ENCODE results near the gene FHOD3. TPM values are rescaled to one million over a fixed set of nuclear protein-coding genes. Genes with fewer than 3 reads are reported as not detected.

The FHOD3 gene
- total RNA-seq, 4 donors from 2014 or later = 3.5 to 40.0 (median 14.5) TPM

DNA sequence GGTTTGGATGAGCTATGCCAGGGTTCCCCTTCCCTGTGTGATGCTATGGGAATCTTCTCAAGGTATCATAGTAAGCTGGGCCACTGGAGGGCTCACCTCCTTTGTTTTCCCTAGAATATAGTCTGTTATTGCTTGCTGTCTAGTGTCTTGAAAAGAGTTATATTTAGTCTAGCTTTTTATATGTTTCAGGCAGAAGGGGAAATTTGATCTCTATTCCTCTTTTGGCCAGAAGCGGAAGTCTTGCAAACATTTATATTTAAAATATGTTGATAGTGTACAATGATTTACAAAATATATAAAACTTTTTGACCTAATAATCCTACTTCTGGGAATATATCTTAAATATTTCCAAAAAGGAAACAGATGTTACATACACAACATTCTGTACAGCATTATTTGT lies 260.7 kb downstream of the FHOD3 start:
- in situ Hi-C loops (cut with MboI; ENCODE audit: low pct_ligation_motif_present in 1 of 4, low pct_unique_long_range_greater_than_20kb in 1 of 4, low sequenced_read_pairs in 3 of 4) = no loop called here

GRCh38 chr18:36559149-36559857 lies 261.8 kb downstream of the FHOD3 start:
- Histone ChIP-seq H3K4me1 (no peaks in the 10 kb centered on the region), H3K27ac (no peak overlapping the region), H3K4me3 (no peak overlapping the region), H3K27me3 (no peaks in the 10 kb centered on the region), H3K9me3 (no peaks in the 10 kb centered on the region), H3K36me3 (no peaks in the 10 kb centered on the region)
- in situ Hi-C loops (cut with MboI; ENCODE audit: low pct_ligation_motif_present in 1 of 4, low pct_unique_long_range_greater_than_20kb in 1 of 4, low sequenced_read_pairs in 3 of 4) (no loop called here), intact Hi-C loops (cut with DNase I; ENCODE audit: low total_unique reads) (no loop called here)
- TF ChIP-seq POLR2AphosphoS5 (IDR thresholded peaks at IDR 0.05) = no peak
- TF ChIP-seq EP300 (IDR thresholded peaks at IDR 0.05; ENCODE audit: low read depth) = no peak
- TF ChIP-seq CTCF (IDR thresholded peaks at IDR 0.05) = no peak
- TF ChIP-seq POLR2A (IDR thresholded peaks at IDR 0.05) = no peak
- DNase-seq = no peak
- WGBS, 2 donors (ENCODE audit: low coverage in 1 of 2) = 72 to 87% methylated on average over 4 to 8 of the region's 8 CpGs

More for the DNA sequence above, 260.7 kb downstream of the FHOD3 start:
- WGBS, 2 donors (ENCODE audit: low coverage in 1 of 2) = 78 to 82% methylated on average over 1 of the region's 1 CpG
- H3K27me3 ChIP-seq = no peaks in the 10 kb centered on the region
- H3K4me3 ChIP-seq = no peak overlapping the region
- TF ChIP-seq EP300 (IDR thresholded peaks at IDR 0.05; ENCODE audit: low read depth) (no peak), POLR2AphosphoS5 (IDR thresholded peaks at IDR 0.05) (no peak), POLR2A (IDR thresholded peaks at IDR 0.05) (no peak), CTCF (IDR thresholded peaks at IDR 0.05) (no peak)
- H3K4me1 ChIP-seq = no peaks in the 10 kb centered on the region
- H3K9me3 ChIP-seq = no peaks in the 10 kb centered on the region
- intact Hi-C loops (cut with DNase I; ENCODE audit: low total_unique reads) = no loop called here
- no peak for DNase-seq
- H3K27ac ChIP-seq = no peak overlapping the region
- no peaks in the 10 kb centered on the region for H3K36me3 ChIP-seq

DNA sequence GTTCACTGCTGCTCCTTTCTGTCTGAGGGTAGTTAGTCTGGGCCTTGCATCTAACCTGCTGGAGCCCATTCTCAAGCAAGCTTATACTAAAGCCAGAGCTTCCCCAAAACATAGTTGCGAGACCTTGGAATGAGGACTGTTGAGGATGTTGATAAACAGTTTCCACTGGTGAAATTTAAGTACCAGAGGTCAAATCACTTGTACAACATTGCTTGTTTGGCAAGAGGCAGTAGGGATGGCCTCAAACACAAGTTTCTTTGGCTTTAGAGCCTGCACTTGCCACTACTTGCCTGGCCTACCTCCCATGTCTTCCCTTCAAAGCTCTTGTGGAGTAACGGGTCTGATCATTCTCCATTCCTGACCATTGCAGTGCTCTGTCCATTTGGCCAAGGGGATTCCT lies 262.7 kb downstream of the FHOD3 start:
- no peak for TF ChIP-seq CTCF (IDR thresholded peaks at IDR 0.05)
- TF ChIP-seq POLR2AphosphoS5 (IDR thresholded peaks at IDR 0.05) = no peak
- TF ChIP-seq POLR2A (IDR thresholded peaks at IDR 0.05) = no peak
- TF ChIP-seq EP300 (IDR thresholded peaks at IDR 0.05; ENCODE audit: low read depth) = no peak

DNA sequence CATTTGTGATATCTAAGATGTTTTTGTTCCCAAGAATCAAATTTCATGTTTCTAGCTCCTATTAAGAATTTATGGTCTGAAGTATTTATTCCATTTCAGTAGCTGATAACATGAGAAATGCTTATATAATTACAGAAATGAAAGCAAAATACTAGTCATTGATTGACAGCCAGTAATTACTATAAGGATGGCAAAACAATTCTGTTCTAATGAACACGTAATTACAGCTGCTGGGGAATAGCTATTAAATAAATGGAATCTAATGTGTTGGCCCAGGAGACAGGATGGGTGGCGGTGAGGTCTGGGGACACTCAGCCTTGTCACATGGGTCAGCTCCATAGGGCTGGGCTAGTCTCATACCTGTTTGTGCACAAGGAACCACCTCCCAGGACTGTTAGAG lies 263.5 kb downstream of the FHOD3 start:
- no peak for TF ChIP-seq POLR2A (IDR thresholded peaks at IDR 0.05)
- TF ChIP-seq CTCF (IDR thresholded peaks at IDR 0.05) = no peak
- no peak for TF ChIP-seq POLR2AphosphoS5 (IDR thresholded peaks at IDR 0.05)
- TF ChIP-seq EP300 (IDR thresholded peaks at IDR 0.05; ENCODE audit: low read depth) = no peak
- intact Hi-C loops (cut with DNase I; ENCODE audit: low total_unique reads) = no loop called here
- in situ Hi-C loops (cut with MboI; ENCODE audit: low pct_ligation_motif_present in 1 of 4, low pct_unique_long_range_greater_than_20kb in 1 of 4, low sequenced_read_pairs in 3 of 4) = no loop called here
- no peak for DNase-seq
- H3K4me1 ChIP-seq = no peaks in the 10 kb centered on the region
- no peak overlapping the region for H3K27ac ChIP-seq
- H3K36me3 ChIP-seq = no peaks in the 10 kb centered on the region
- 88 to 92% methylated on average over 2 of the region's 2 CpGs for WGBS, 2 donors (ENCODE audit: low coverage in 1 of 2)
- no peak overlapping the region for H3K4me3 ChIP-seq
- H3K27me3 ChIP-seq = no peaks in the 10 kb centered on the region
- H3K9me3 ChIP-seq = no peaks in the 10 kb centered on the region

More for the DNA sequence above, 262.7 kb downstream of the FHOD3 start:
- H3K4me3 ChIP-seq = no peak overlapping the region
- no peak overlapping the region for H3K27ac ChIP-seq
- no peaks in the 10 kb centered on the region for H3K27me3 ChIP-seq
- H3K9me3 ChIP-seq = no peaks in the 10 kb centered on the region
- no peaks in the 10 kb centered on the region for H3K36me3 ChIP-seq
- intact Hi-C loops (cut with DNase I; ENCODE audit: low total_unique reads) = no loop called here
- in situ Hi-C loops (cut with MboI; ENCODE audit: low pct_ligation_motif_present in 1 of 4, low pct_unique_long_range_greater_than_20kb in 1 of 4, low sequenced_read_pairs in 3 of 4) = no loop called here
- H3K4me1 ChIP-seq = no peaks in the 10 kb centered on the region
- WGBS, 2 donors (ENCODE audit: low coverage in 1 of 2) = 86% methylated on average over 2 of the region's 2 CpGs; no CpG with 5 or more reads in 1 of the 2 donors
- DNase-seq = no peak
